Thyroid gland (tissue), 4 donors: ENCODE results near the gene KDM4B.

Experiments
- CTCF ChIP-seq, 6 experiments: fragments of 200-600 bp in 3 of 6; fragments of 450-650 bp in 3 of 6; sonication (generic) in 3 of 6; IDR thresholded peaks; one replicate each; pipeline ENCODE4 v1.5.1; 2016 to 2019; ENCODE audit warnings: antibody characterized with exemption in 6 of 6, mild to moderate bottlenecking in 2 of 6, inconsistent platforms in 1 of 6, moderate library complexity in 1 of 6
- POLR2A ChIP-seq, 2 donors: fragments of 450-650 bp; IDR thresholded peaks; one replicate each; pipeline ENCODE4 v1.6.1; 2017; ENCODE audit warnings: antibody characterized with exemption in 2 of 2, mild to moderate bottlenecking in 2 of 2, moderate library complexity in 1 of 2

DNA sequence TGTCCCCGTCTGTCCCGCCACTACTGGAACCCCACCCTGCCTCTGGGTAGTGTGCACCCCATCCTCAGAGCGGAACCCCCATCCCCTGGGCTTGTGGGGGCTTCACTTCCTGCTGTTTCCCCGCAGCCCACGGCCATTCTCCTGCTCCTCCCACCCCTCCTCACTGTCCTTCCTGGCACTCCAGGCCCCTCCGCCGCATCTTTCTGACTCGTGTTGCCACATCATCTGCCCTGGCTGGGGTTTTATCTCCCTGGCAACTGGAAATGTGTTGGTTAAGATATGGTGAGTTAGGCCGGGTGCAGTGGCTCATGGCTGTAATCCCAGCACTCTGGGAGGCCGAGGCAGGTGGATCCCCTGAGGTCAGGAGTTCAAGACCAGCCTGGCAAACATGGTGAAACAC, 37.3 kb downstream of the KDM4B start:
- TF ChIP-seq POLR2A (IDR thresholded peaks at IDR 0.05), result no peak
- TF ChIP-seq CTCF (IDR thresholded peaks at IDR 0.05), result no peak
